ENCODE measurements around the gene DHX30.
"Not testable (repeated sequence)": the region's sequence is repeated elsewhere in the genome, so short reads cannot be mapped to it uniquely, and the experiment has no call there.

The DHX30 gene

GRCh38 chr3:47802734-47803479, at the start of gene DHX30:
Gene DHX30, plus strand, starts transcription at chr3:47803138. Its CDS starts 7,546 bp downstream, at chr3:47810684.
- DNase-seq: peak; percentile 94

DNA sequence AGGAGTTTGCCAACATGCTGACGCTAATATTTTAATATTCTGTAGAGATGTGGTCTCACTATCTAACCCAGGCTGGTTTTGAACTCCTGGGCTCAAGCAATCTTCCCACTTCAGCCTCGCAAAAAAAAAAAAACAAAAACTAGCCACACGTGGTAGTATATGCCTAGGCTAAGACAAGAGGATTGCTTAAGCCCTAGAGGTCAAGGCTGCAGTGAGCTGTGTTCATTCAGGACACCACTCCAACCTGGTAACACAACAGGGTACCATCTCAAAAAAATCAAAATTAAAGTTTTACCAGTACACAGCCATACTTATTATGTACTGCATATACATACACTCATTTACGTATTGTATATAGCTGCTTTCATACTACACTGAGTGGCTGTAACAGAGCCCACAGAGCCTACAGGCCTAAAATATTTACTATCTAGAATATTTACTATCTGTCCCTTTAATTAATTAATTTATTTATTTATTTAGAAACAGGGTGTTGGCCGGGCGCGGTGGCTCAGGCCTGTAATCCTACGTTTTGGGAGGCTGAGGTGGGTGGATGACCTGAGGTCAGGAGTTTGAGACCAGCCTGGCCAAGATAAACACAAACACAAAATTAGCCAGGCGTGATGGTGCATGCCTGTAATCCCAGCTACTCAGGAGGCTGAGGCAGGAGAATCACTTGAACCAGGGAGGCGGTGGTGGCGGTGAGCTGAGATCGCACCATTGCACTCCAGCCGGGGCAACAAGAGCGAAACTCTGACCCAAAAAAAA, 44.5 kb upstream of the DHX30 start:
- no peak for DNase-seq

DNA sequence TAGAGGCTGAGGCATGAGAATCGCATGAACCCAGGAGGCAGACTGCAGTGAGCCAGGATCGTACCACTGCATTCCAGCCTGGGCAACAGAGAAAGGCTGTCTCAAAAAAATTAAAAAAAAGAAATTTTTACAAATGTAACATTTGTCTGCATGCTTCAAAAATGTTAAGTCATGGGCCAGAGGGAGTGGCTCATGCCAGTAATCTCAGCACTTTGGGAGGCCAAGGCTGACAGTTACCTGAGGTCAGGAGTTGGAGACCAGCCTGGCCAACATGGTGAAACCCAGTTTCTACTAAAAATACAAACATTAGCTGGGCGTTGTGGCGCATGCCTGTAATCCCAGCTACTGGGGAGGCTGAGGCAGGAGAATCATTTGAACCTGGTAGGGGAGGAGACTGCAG, 42.7 kb upstream of the DHX30 start:
- DNase-seq: not testable (repeated sequence)

GRCh38 chr3:47761046-47761445, 41.9 kb upstream of the DHX30 start:
- DNase-seq: no peak

DNA sequence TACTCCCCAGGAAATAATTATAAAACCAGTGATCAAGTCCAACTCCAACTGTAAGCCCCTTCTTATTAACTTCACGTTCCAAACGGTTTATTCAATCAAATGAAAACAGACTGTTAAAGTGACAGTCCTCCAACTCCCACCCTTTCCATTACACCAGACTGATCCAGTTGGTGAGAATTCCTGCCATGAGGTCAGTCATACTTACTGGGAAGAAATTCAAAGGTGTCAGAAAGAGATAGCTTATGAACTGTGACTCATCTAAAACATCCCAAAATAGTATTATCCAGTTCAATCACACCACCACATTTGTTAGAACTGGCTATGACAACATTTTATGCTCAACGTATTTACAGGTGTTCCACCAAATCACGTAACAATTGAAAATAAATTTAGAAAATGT, 40.7 kb upstream of the DHX30 start:
- DNase-seq: no peak

DNA sequence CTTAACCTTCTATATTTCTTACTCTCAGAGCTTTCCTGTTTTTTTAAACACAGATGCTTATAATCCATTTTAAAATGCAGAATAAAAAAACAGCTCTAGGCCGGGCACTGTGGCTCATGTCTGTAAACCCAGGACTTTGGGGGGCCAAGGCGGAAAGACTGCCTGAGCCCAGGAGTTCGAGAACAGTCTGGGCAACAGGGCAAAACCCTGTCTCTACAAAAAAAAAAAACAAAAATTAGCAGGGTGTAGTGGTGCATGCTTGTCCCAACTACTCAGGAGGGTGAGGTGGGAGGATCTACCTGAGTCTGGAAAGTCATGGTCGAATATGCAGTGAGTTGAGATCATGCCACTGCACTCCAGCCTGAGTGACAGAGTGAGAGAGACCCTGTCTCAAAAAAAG, 36.8 kb upstream of the DHX30 start:
- DNase-seq: no peak

- no peak for DNase-seq
These were observed 30.9 kb upstream of the DHX30 start for GRCh38 chr3:47772047-47772446.

DNA sequence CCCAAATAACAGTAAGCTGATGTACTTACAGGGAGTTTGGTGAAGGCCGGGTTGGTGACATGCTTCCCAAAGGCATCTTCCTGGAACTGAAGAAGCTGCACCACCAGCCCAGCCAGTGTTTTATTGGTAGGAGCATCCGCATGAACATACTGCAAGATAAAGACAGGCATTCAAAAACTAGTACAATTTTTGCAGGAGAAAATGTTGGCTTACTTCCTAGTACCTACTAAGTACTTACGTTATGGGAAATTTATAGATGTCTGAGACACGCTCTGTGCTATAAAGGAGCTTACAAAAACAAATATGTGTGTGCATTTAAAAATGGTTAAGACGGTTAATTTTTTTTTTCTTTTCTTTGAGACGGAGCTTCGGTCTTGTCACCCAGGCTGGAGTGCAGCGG, 30.1 kb upstream of the DHX30 start:
- DNase-seq: no peak

DNA sequence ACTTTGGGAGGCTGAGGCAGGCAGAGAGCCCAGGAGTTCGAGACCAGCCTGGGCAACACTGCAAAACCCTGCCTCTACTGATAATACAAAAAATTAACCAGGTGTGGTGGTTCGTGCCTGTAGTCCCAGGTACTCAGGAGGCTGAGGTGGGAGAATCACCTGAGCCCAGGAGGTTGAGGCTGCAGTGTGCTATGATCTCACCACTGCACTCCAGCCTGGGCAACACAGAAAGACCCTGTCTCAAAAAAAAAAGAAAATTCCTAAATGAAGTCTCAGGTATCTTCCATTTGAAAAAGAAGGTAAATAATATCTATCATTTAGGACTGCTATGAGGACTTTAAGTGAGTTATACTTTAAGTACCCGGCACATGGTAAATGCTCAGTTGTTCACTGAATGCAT, 24.2 kb upstream of the DHX30 start:
- DNase-seq: no peak

DNA sequence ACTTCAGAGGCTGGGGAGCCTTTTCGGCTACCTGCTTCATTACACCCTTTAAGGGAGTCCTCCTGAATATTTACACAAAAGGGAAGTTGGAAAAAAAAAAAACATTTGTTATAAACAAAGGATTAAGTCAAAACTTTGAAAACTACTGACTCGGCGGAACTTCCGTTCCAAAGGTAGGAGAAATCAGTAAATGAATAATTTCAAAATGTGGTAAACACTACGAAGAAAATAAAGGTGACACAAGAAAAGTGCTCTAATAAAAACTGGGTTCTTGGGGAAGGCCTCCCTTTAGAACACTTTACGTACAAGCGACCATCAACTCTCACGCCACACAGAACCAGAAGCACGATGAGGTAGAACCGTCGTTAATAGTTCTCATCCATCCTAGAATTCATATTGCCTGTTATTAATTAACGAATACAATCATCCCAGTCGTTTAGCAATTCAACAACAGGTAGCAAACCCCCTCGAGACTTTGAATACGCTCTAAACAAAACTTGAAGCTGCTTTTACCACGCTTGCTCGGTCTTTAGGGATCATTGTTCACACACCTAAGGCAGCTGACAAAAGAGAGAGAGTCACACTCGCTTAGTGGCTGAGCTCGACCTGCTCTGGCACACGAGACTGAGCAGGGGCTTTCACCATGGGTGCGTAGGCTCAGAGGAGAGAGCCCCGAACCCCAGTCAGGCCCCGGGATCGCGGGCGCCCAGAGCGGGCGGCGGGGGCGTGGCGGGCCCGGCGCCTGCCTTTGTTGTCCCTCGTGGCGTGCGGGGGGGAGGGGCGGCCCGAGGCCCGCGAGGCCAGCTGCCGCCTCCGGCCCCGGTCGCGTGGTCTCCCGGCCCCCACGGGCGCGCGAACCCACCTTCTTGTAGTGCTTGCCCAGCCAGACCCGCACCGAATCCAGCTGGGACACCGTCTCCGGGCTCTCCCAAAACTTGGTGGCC, 21.9 kb upstream of the DHX30 start:
- peak; percentile 85 for DNase-seq

- peak; percentile 99 for DNase-seq
These were observed 21.1 kb upstream of the DHX30 start, which contains the start of gene SMARCC1 for GRCh38 chr3:47781685-47782445. Gene SMARCC1, minus strand, starts transcription at chr3:47781893. Its CDS starts 96 bp downstream, at chr3:47781797.

- DNase-seq: no peak
These were observed 20.3 kb upstream of the DHX30 start for GRCh38 chr3:47782446-47783308.

DNA sequence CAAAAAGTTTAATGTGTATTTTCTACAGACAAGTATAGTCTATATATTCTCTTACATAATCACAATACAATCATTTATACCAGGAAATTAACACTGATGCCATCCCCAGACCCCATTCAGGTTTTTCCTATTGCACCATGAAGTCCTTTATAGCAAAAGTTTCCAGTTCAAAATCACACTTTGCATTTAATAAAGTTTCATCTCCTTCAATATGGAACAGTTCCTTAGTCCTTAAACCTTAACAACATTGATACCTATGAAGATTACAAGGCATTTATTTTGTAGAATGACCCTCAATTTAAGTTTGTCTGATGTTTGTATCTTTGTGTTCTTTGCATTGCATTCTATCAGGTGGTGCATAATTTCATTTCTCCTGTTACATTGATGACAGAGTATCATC, 19.3 kb upstream of the DHX30 start:
- no peak for DNase-seq

DNA sequence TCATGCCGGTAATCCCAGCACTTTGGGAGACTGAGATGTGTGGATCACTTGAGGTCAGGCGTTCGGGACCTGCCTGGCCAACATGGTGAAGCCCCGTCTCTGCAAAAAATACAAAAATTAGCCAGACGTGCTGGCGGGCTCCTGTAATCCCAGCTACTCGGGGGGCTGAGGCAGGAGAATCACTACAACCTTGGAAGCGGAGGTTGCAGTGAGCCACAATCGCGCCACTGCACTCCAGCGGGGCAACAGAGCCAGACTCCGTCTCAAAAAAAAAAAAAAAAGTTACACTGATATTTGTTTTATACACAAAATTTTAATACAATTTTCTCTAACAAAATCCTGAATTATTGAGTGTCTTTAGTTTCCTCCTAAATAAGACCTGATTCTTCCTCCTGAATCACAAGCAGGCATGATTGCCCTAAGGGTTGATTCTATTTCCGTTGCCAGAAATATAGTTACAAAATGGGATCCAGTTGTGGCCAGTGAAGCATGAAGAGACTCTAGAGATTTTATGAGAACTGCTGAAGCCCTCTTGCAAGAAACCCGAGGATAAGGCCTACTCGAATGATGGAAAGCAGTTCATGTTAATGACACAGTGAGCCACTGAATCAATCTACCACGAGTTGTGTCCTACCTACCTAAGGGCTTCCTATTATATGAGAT, 11.6 kb upstream of the DHX30 start:
- DNase-seq: no peak

DNA sequence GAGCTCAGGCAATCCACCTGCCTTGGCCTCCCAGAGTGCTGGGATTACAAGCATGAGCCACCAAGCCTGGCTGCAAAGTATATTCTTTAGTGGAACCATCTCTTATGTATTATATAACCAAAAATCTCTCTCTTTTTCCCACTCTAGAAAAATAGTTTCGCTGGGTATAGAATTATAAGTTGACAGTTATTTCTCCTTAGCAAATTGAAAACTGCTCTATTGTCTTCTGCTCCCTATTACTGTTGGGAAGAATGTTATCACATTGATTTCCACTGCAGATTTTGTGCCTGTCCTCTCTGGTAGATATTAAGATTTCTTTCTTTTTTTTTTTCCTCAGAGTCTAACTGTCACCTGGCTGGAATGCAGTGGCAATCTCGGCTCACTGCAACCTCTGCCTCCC, 10.2 kb upstream of the DHX30 start:
- DNase-seq: no peak

DNA sequence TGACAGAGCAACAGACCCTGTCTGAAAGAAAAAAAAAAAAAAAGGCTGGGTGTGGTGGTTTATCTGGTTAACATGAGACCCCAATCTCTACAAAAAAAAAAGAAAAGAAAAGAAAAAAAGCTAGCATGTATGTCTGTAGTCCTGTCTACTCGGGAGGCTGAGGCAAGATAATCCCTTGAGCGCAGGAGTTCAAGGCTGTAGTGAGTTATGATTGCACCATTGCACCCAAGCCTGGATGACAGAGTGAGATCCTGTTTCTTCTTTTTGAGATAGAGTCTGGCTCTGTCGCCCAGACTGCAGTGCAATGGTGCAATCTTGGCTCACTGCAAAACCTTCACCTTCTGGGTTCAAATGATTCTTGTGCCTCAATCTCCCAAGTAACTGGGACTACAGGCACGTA, 8.4 kb upstream of the DHX30 start:
- no peak for DNase-seq

- no peak for DNase-seq
These were observed 3.2 kb upstream of the DHX30 start for GRCh38 chr3:47799733-47800132.

DNA sequence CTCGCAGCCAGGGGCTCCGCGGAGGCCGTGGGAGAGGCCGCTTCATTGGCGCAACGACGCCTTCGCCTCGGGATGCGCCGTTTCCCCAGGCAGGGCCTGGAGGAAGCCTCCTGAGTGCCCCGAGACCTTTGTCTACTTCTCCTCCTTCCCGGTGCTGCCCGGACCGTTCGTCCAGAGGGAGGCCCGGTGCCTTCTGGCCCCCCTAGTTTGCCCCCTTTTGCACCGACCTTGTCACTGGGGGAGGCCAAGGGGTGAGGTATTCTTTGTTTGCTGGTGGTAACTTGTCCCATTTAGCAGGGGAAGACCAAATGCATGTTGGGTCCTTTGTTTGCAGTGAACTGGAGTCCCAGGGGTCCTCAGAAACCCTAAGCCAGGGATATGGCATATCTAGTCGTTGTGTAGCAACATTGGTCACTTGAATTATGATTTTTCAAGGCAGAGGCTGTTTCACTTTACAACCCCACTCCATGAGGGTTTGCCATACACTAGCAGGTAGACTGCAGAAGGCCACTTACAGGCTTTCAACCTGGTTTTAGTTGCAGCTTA, 615 bp downstream of the DHX30 start:
- DNase-seq: no peak

DNA sequence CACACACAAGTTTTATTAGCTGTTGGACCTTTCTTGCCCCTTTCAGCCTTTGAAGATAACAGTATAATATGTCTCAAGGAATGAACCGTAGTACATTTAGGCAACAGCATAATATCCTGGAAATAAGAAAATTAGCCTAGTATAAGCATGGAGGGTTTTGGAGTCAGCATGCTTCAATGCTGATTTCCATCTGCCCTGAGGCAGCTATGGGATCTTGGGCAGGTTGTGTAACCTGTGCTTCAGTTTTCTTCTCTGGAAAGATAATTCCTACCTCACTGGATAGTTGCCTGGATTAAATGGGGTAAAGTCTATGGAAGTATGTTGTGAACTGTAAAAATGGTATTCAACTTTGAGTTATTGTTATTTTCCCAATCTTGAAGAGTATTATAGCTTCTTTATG, 1.6 kb downstream of the DHX30 start:
- DNase-seq: no peak

- no peak for DNase-seq
These were observed 10.7 kb downstream of the DHX30 start for GRCh38 chr3:47813551-47814177.

Data from activated CD8-positive, alpha-beta memory T cell treated with anti-CD3 and anti-CD28 coated beads, Interleukin-2, amount 50 U/mL, for 48 hours (primary cell).